Measurements from ENCODE around the gene GPR180.
"Not testable (repeated sequence)": the region's sequence is repeated elsewhere in the genome, so short reads cannot be mapped to it uniquely, and the experiment has no call there.

Gene GPR180

GRCh38 chr13:94596575-94596971 lies 5.1 kb upstream of the GPR180 start:
- DNase-seq (ENCODE audit: low read depth in 2 of 2) = no peak

- no peak for DNase-seq (ENCODE audit: low read depth in 2 of 2)
Measured at GRCh38 chr13:94598281-94598680, 3.4 kb upstream of the GPR180 start.

GRCh38 chr13:94599877-94600276 lies 1.8 kb upstream of the GPR180 start:
- DNase-seq (ENCODE audit: low read depth in 2 of 2) = no peak

GRCh38 chr13:94602467-94602866 lies 810 bp downstream of the GPR180 start:
- DNase-seq (ENCODE audit: low read depth in 2 of 2) = no peak

GRCh38 chr13:94607056-94607455 lies 5.4 kb downstream of the GPR180 start:
- DNase-seq (ENCODE audit: low read depth in 2 of 2) = no peak

GRCh38 chr13:94607939-94608338 lies 6.3 kb downstream of the GPR180 start:
- DNase-seq (ENCODE audit: low read depth in 2 of 2) = no peak

GRCh38 chr13:94608586-94608985 lies 6.9 kb downstream of the GPR180 start:
- no peak for DNase-seq (ENCODE audit: low read depth in 2 of 2)

GRCh38 chr13:94609196-94609595 lies 7.5 kb downstream of the GPR180 start:
- DNase-seq (ENCODE audit: low read depth in 2 of 2) = no peak

- no peak for DNase-seq (ENCODE audit: low read depth in 2 of 2)
Measured at GRCh38 chr13:94610475-94610874, 8.8 kb downstream of the GPR180 start.

- DNase-seq (ENCODE audit: low read depth in 2 of 2) = no peak
Measured at GRCh38 chr13:94612050-94612449, 10.4 kb downstream of the GPR180 start.

GRCh38 chr13:94613051-94613450 lies 11.4 kb downstream of the GPR180 start:
- no peak for DNase-seq (ENCODE audit: low read depth in 2 of 2)

GRCh38 chr13:94617389-94618000 lies 15.8 kb downstream of the GPR180 start:
- DNase-seq (ENCODE audit: low read depth in 2 of 2) = no peak

- no peak for DNase-seq (ENCODE audit: low read depth in 2 of 2)
Measured at GRCh38 chr13:94620286-94620896, 18.7 kb downstream of the GPR180 start.

- no peak for DNase-seq (ENCODE audit: low read depth in 2 of 2)
Measured at GRCh38 chr13:94622344-94622743, 20.7 kb downstream of the GPR180 start.

GRCh38 chr13:94623316-94623715 lies 21.7 kb downstream of the GPR180 start:
- no peak for DNase-seq (ENCODE audit: low read depth in 2 of 2)

- DNase-seq (ENCODE audit: low read depth in 2 of 2) = no peak
Measured at GRCh38 chr13:94630858-94631257, 29.2 kb downstream of the GPR180 start.

GRCh38 chr13:94632226-94632980 lies 30.7 kb downstream of the GPR180 start:
- DNase-seq (ENCODE audit: low read depth in 2 of 2) = no peak

GRCh38 chr13:94636096-94636495 lies 34.4 kb downstream of the GPR180 start:
- not testable (repeated sequence) for DNase-seq (ENCODE audit: low read depth in 2 of 2)

- no peak for DNase-seq (ENCODE audit: low read depth in 2 of 2)
Measured at GRCh38 chr13:94636942-94637578, 35.4 kb downstream of the GPR180 start.

- not testable (repeated sequence) for DNase-seq (ENCODE audit: low read depth in 2 of 2)
Measured at GRCh38 chr13:94637677-94638076, 36.0 kb downstream of the GPR180 start.

GRCh38 chr13:94640721-94641120 lies 39.1 kb downstream of the GPR180 start:
- no peak for DNase-seq (ENCODE audit: low read depth in 2 of 2)

- no peak for DNase-seq (ENCODE audit: low read depth in 2 of 2)
Measured at GRCh38 chr13:94641409-94641941, 39.8 kb downstream of the GPR180 start.
